HG03469 (cell line): ENCODE results near the gene MYL1.

Experiments used
- ATAC-seq: cut with Tn5 transposase; IDR thresholded peaks from one replicate; pipeline ENCODE4 v1.9.1; 2021; ENCODE audit warnings: mild to moderate bottlenecking, moderate library complexity, moderate number of reproducible peaks; ENCODE audit not compliant: unreplicated experiment

MYL1 gene

GRCh38 chr2:210268281-210268680 is 46.7 kb downstream of the MYL1 start:
- no peak for ATAC-seq

- no peak for ATAC-seq
Measured at GRCh38 chr2:210267698-210268097, 47.3 kb downstream of the MYL1 start.

- ATAC-seq = no peak
Measured at GRCh38 chr2:210264282-210264681, 50.7 kb downstream of the MYL1 start.

- ATAC-seq = no peak
Measured at GRCh38 chr2:210263841-210264240, 51.1 kb downstream of the MYL1 start.

GRCh38 chr2:210262036-210262435 is 52.9 kb downstream of the MYL1 start:
- ATAC-seq = no peak

GRCh38 chr2:210259687-210260086 is 55.3 kb downstream of the MYL1 start:
- no peak for ATAC-seq

- no peak for ATAC-seq
Measured at GRCh38 chr2:210252699-210253606, 62.0 kb downstream of the MYL1 start.

- ATAC-seq = no peak
Measured at GRCh38 chr2:210250622-210251021, 64.4 kb downstream of the MYL1 start.
